Choroid plexus epithelial cell (primary cell): ENCODE measurements around the gene PTGR2.

ENCODE experiments used
- DNase-seq: peaks from one replicate; pipeline ENCODE4 v3.0.0-alpha.2; 2010; ENCODE audit warnings: low read depth
- H3K4me3 ChIP-seq: 2 replicates; pipeline ENCODE4 v1.5.1; 2011; ENCODE audit warnings: low read depth, mild to moderate bottlenecking, control low read depth, low read length, moderate library complexity
- TF ChIP-seq, protein P1 (sequence below): conservative IDR thresholded peaks from 2 replicates; pipeline ENCODE4 v1.5.1; 2011; ENCODE audit warnings: low read depth, mild to moderate bottlenecking, control low read depth, inconsistent platforms, low read length, moderate library complexity

The PTGR2 gene

DNA sequence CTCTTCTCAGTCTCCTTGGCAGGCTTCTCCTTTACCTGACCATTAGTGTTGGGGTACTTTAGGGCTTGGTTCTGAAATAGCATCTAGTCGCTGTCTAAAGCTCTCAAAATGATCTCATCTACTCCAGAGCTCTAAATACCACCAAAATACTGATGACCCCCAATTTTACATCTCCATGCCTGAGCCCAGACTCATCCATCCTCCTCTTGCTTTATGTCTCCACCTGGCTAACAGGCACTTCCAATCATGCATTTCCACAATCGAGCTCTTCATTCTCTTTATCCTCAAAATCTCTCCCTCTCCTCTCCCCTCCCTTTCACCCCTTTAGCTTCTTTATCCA lies 40.5 kb upstream of the PTGR2 start:
- TF ChIP-seq, protein P1, sequence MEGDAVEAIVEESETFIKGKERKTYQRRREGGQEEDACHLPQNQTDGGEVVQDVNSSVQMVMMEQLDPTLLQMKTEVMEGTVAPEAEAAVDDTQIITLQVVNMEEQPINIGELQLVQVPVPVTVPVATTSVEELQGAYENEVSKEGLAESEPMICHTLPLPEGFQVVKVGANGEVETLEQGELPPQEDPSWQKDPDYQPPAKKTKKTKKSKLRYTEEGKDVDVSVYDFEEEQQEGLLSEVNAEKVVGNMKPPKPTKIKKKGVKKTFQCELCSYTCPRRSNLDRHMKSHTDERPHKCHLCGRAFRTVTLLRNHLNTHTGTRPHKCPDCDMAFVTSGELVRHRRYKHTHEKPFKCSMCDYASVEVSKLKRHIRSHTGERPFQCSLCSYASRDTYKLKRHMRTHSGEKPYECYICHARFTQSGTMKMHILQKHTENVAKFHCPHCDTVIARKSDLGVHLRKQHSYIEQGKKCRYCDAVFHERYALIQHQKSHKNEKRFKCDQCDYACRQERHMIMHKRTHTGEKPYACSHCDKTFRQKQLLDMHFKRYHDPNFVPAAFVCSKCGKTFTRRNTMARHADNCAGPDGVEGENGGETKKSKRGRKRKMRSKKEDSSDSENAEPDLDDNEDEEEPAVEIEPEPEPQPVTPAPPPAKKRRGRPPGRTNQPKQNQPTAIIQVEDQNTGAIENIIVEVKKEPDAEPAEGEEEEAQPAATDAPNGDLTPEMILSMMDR, result no peak
- no peak for DNase-seq
- no peak overlapping the region for H3K4me3 ChIP-seq

DNA sequence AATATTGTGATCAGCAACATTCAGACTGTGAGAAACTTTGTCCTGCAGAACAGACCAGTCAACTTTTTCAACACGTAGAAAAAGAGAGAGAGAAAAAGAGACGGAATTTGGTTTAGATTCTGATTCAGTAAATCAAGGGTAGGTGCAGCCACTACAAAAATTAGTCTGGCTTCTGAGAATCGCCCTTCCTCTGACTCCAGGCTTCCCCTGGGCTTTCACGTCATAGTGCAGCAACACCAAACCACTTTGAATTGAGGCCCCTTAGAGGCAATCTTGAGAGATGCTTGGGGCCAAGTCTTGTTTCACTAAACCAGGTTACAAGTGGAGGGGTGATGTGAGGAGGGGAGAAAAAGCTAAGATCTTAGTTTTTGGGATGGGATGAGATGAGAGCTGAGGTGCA lies 37.5 kb upstream of the PTGR2 start:
- DNase-seq, result peak; percentile 37
- TF ChIP-seq, protein P1, result no peak
- no peak overlapping the region for H3K4me3 ChIP-seq

DNA sequence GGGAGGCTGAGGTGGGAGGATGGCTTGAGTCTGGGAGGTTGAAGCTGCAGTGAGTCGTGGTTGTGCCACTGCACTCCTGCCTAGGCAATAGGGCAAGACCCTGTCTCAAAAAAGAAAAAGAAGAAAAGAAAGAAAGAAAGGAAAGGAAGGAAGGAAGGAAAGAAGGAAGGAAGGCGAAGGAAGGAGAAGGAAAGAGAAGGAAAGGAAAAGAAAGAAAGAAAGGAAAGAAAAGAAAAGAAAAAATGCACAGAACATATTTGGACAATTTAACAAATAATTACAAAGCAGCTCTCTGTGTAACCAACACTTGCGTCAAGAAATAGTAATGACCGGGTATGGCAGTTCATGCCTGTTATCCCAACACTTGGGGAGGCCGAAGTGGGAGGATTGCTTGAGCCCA lies 35.8 kb upstream of the PTGR2 start:
- DNase-seq, result no peak
- TF ChIP-seq, protein P1, result no peak
- no peak overlapping the region for H3K4me3 ChIP-seq

DNA sequence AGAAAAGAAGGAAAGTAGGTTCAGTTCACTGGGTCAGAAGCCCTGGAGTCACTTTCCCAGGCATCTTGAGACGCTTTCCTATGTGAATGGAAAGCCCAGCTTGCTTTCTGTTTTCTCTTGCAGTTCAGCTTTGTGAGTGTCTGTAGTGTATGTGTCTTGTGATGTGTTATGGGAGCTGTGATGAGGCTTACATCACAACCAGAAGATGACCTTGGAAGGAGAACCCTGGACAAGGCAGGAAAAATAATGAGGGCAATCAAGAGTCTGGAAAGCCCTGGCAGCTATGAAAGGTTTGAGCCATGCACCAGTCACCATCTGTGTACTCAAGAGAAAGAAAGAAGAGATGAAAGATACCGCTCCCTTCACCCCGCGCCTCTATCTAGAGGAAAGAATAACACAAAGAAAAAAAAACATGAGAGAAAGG lies 35.2 kb upstream of the PTGR2 start:
- TF ChIP-seq, protein P1, result no peak
- DNase-seq, result peak; percentile 66
- H3K4me3 ChIP-seq, result no peak overlapping the region

DNA sequence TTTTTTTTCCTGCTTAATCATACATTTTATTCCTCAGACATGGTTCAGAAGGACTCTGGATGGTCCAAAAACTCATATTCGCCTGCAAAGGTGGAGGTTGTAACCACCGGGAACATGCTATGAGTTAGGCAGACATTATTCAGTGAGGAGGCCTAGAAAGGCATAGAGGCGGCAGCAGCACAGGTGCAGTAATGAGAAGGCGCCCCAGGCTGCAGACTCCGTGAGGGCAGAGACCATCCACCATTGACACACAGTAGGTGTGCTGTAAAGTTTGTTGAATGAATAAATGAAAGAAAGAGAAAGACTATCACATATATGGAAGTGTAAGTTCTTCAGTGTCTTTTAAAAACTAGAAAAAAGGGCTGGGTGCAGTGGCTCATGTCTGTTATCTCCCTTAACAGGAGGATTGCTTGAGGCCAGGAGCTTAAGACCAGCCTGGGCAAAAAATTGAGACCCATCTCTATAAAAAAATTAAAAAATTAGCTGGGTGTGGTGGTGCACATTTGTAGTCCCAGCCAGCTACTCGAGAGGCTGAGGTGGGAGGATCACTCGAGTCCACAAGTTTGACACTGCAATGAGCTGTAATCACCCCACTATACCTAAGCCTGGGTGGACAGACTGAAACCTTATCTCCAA lies 34.5 kb upstream of the PTGR2 start:
- no peak overlapping the region for H3K4me3 ChIP-seq
- TF ChIP-seq, protein P1, result no peak
- no peak for DNase-seq

DNA sequence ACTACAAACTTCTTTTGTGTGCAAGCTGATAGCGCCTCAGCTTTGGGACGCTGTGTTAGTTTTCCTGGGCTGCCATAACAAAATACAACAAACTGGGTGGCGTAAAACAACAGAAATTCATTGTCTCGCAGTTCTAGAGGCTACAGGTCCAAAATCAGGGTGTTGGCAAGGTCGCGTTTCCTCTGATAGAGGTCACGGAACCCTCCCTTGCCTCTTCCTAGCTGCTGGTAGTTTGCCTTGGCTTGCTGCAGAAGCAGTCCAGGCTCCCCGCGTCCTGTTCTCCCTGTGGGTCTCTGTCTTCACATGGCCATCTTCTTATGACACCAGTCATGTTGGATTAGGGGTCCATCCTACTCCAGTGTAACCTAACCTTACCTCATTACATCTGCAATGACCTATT lies 32.8 kb upstream of the PTGR2 start:
- no peak for DNase-seq
- no peak overlapping the region for H3K4me3 ChIP-seq
- TF ChIP-seq, protein P1, result no peak

DNA sequence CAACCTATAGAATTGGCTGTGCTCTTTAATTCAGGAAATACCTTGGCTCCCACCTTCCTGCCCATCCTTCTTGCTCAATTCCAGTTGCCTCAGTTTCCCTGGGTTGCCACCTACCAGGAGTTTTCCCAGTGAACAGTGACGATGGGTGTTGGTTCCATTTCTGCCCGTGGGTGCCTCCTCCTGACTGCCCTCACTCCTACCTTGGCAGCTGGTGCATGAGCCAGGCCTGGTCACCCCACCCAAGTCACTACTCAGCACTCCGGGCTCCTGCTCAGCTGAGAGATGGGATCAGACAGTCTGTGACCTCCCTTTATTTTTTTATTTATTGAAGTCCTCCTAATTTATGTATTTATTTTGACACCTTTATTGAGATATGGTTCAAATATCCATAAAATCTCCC lies 31.0 kb upstream of the PTGR2 start:
- DNase-seq, result no peak
- no peak overlapping the region for H3K4me3 ChIP-seq
- TF ChIP-seq, protein P1, result no peak
